Measurements from ENCODE around the gene PTPRR. TPM values are rescaled to one million over a fixed set of nuclear protein-coding genes. Genes with fewer than 3 reads are reported as not detected.

Gene PTPRR
- total and polyA plus RNA-seq, 12 donors = 0.20 to 1.7 (median 0.74) TPM

DNA sequence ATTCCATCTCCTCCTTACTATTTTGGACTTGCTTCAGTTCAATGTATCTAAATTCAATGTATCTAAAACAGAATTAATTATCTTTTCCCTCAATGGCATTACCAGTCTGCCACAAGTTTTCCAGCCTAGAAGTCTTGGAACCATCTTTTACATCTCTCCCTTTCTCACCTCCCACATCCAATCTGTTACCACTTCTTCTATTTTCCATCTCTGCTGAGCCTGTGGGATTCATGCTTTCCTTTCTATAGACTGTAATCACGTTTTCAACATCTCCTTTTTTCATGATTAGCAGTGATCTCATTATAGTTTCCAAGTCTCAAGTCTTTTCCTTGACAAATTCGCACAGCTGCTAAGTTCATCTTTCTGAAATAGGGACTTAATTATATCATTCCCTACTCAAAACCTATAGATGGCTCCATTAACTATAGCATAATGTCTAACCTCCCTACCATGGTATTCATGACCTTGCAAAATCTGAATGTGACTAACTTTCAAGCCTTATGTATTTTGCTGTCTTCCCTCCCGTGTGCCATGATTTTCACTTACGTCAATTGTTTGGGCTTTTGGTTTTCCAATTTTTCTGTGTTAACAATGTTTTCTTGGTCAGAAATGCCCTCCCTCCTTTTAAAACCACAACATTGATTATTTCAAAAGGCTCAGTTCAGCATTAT, 262.8 kb downstream of the PTPRR start:
- intact Hi-C loops (cut with DNase I) = no loop called here
- Histone ChIP-seq H3K9me3 (no peaks in the 10 kb centered on the region), H3K27me3 (no peaks in the 10 kb centered on the region), H3K4me3 (no peak overlapping the region), H3K4me1 (peaks cover 0 to 32% (median 14%) of the 10 kb centered on the region in 9 donors), H3K27ac (no peak overlapping the region), H3K36me3 (peaks cover 0 to 15% (median 0%) of the 10 kb centered on the region in 9 donors)
- TF ChIP-seq, protein P1, sequence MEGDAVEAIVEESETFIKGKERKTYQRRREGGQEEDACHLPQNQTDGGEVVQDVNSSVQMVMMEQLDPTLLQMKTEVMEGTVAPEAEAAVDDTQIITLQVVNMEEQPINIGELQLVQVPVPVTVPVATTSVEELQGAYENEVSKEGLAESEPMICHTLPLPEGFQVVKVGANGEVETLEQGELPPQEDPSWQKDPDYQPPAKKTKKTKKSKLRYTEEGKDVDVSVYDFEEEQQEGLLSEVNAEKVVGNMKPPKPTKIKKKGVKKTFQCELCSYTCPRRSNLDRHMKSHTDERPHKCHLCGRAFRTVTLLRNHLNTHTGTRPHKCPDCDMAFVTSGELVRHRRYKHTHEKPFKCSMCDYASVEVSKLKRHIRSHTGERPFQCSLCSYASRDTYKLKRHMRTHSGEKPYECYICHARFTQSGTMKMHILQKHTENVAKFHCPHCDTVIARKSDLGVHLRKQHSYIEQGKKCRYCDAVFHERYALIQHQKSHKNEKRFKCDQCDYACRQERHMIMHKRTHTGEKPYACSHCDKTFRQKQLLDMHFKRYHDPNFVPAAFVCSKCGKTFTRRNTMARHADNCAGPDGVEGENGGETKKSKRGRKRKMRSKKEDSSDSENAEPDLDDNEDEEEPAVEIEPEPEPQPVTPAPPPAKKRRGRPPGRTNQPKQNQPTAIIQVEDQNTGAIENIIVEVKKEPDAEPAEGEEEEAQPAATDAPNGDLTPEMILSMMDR (IDR thresholded peaks at IDR 0.05) = no peak
- ATAC-seq (no peak), DNase-seq (no peak)
- WGBS, 2 donors = 67 to 80% methylated on average over 4 of the region's 4 CpGs

DNA sequence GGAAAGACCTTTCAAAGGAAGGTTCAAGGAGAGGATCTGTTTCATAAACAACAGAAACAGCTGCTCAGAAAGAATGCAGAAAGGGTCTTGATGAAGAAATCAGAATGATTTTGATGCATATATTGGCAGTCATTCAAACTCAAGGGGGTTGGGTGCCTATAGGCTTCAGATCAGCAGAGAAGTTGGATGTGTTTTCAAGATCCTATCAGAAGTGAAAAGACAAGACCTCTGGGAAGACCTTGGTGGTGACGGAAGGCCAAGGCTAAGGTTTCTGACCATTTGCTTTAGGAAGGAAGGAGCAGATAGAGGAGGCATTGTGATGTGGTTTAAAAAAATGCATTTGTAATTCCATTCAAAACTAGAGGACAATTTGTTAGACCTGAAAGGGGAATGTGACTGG, 268.1 kb downstream of the PTPRR start:
- TF ChIP-seq, protein P1 (IDR thresholded peaks at IDR 0.05) = no peak
- no peak overlapping the region for H3K27ac ChIP-seq
- intact Hi-C loops (cut with DNase I) = no loop called here
- peaks cover 0 to 15% (median 0%) of the 10 kb centered on the region in 9 donors for H3K36me3 ChIP-seq
- peaks cover 0 to 29% (median 19%) of the 10 kb centered on the region in 9 donors for H3K4me1 ChIP-seq
- H3K4me3 ChIP-seq = no peak overlapping the region
- 77 to 86% methylated on average over 1 of the region's 1 CpG for WGBS, 2 donors
- no peaks in the 10 kb centered on the region for H3K9me3 ChIP-seq
- no peaks in the 10 kb centered on the region for H3K27me3 ChIP-seq
- ATAC-seq (no peak), DNase-seq (no peak)

DNA sequence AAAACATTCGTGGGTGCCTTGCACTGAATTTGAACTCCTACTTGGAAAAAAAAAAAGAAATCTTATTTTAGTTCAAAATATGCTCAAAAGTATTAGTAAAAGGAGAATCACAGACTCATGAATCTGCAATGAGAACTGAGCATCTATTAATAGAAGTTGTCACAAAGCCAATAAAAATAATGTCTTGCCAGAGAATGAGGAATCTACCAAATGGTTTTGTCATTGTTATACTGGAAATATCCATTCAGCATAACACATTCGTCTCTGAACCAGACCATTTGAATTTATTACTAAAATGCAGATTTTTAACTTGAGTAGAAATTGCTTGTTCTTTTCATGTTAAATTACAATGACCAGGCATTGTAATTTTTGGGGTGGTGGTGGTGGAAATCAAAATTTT, 271.7 kb downstream of the PTPRR start:
- DNase-seq = no peak
- Histone ChIP-seq H3K27ac (peak overlapping the region in 6 of 10 donors; percentile 21 to 85 (median 45)), H3K36me3 (no peaks in the 10 kb centered on the region), H3K9me3 (no peaks in the 10 kb centered on the region), H3K27me3 (no peaks in the 10 kb centered on the region), H3K4me3 (no peak overlapping the region), H3K4me1 (peaks cover 6 to 60% (median 43%) of the 10 kb centered on the region in 9 donors)
- WGBS, 2 donors = 38 to 45% methylated on average over 2 of the region's 2 CpGs
- TF ChIP-seq, protein P1 (IDR thresholded peaks at IDR 0.05) = no peak
- intact Hi-C loops (cut with DNase I) = loop anchor here in 3 of 10 donors (5.0 to 10.0 kb wide), 4 partner anchors 37 to 73 kb away; no protein-coding TSS in a partner anchor
- peak in 5 of 8 donors; percentile 35 to 67 (median 51) for ATAC-seq

DNA sequence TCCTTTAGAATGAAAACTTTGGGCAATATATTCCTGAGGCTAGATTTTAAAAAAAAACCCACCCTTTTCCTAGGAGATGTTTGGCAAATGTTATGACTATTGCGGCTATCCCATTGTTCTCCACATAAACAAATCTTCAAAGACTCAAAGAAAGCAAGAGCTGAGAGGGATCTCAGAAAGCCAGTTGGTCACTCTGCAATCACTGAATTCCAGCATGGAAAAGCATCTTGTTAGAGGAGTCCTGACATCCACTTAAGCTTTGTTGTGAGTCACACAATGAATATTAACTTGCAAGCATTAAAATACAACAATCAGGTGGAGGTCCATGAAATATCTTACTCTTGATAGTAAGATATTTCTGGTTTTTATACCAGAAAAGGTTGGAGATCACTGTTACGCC, 272.3 kb downstream of the PTPRR start:
- Histone ChIP-seq H3K27ac (peak overlapping the region in 6 of 10 donors; percentile 21 to 85 (median 45)), H3K9me3 (no peaks in the 10 kb centered on the region), H3K36me3 (no peaks in the 10 kb centered on the region), H3K4me3 (no peak overlapping the region), H3K27me3 (no peaks in the 10 kb centered on the region), H3K4me1 (peaks cover 6 to 60% (median 43%) of the 10 kb centered on the region in 9 donors)
- DNase-seq (no peak), ATAC-seq (no peak)
- WGBS, 2 donors = 75 to 78% methylated on average over 2 of the region's 2 CpGs
- TF ChIP-seq, protein P1 (IDR thresholded peaks at IDR 0.05) = no peak
- intact Hi-C loops (cut with DNase I) = loop anchor here in 3 of 10 donors (5.0 to 10.0 kb wide), 4 partner anchors 36 to 74 kb away; no protein-coding TSS in a partner anchor

Data from heart right ventricle (tissue), 16 donors.